GM18520 (cell line): ENCODE data around the gene LMTK2.

Experiments used
- ATAC-seq: cut with Tn5 transposase; IDR thresholded peaks from one replicate; pipeline ENCODE4 v1.9.1; 2021; ENCODE audit not compliant: unreplicated experiment

The LMTK2 gene

GRCh38 chr7:98174334-98175259 is 67.9 kb downstream of the LMTK2 start:
- no peak for ATAC-seq

- no peak for ATAC-seq
Measured at GRCh38 chr7:98175260-98175940, 68.7 kb downstream of the LMTK2 start.

- ATAC-seq: no peak
Measured at GRCh38 chr7:98177553-98177952, 70.9 kb downstream of the LMTK2 start.

GRCh38 chr7:98178321-98178720 is 71.7 kb downstream of the LMTK2 start:
- ATAC-seq: no peak

- no peak for ATAC-seq
Measured at GRCh38 chr7:98178762-98179490, 72.3 kb downstream of the LMTK2 start.

GRCh38 chr7:98180751-98181150 is 74.1 kb downstream of the LMTK2 start:
- ATAC-seq: no peak

GRCh38 chr7:98185101-98185500 is 78.4 kb downstream of the LMTK2 start:
- ATAC-seq: no peak

- no peak for ATAC-seq
Measured at GRCh38 chr7:98186452-98187137, 79.9 kb downstream of the LMTK2 start.

GRCh38 chr7:98187138-98187502 is 80.5 kb downstream of the LMTK2 start:
- ATAC-seq: no peak

GRCh38 chr7:98189559-98189958 is 82.9 kb downstream of the LMTK2 start:
- no peak for ATAC-seq

- ATAC-seq: no peak
Measured at GRCh38 chr7:98191668-98192431, 85.2 kb downstream of the LMTK2 start.

- no peak for ATAC-seq
Measured at GRCh38 chr7:98192781-98193457, 86.3 kb downstream of the LMTK2 start.

GRCh38 chr7:98193474-98194180 is 87.0 kb downstream of the LMTK2 start:
- no peak for ATAC-seq

- no peak for ATAC-seq
Measured at GRCh38 chr7:98194186-98194585, 87.5 kb downstream of the LMTK2 start.

- no peak for ATAC-seq
Measured at GRCh38 chr7:98194672-98195457, 88.2 kb downstream of the LMTK2 start.

GRCh38 chr7:98196706-98197605 is 90.3 kb downstream of the LMTK2 start:
- ATAC-seq: no peak

GRCh38 chr7:98199131-98199530 is 92.5 kb downstream of the LMTK2 start:
- ATAC-seq: no peak
